Psoas muscle (tissue), 8 donors: Measurements from ENCODE around the gene VPS39. TPM values are rescaled to one million over a fixed set of nuclear protein-coding genes. Genes with fewer than 3 reads are reported as not detected.

Source experiments
- ATAC-seq, 4 donors: fragments of 200-7000 bp; cut with Tn5 transposase; one replicate each; pipeline ENCODE4 v1.9.1; 2020; ENCODE audit warnings: moderate library complexity in 3 of 4, mild to moderate bottlenecking in 2 of 4
- DNase-seq, 2 donors: peaks; one replicate each; pipeline ENCODE4 v3.0.0-alpha.2; 2020
- H3K27ac ChIP-seq: fragments of 200-600 bp; one replicate; pipeline ENCODE4 v1.8.0; 2022
- H3K27me3 ChIP-seq, 3 donors: fragments of 200-600 bp in 1 of 3; one replicate each; pipeline versions ENCODE4 v1.6.1 to v1.8.0; 2013 to 2022; ENCODE audit warnings: low read length in 2 of 3, mild to moderate bottlenecking in 2 of 3, moderate library complexity in 1 of 3; ENCODE audit not compliant: insufficient read depth in 3 of 3
- H3K36me3 ChIP-seq, 2 donors: fragments of 200-600 bp in 1 of 2; one replicate each; pipeline versions ENCODE4 v1.6.1 to v1.8.0; 2013 to 2022; ENCODE audit warnings: low read depth in 1 of 2, mild to moderate bottlenecking in 1 of 2, moderate library complexity in 1 of 2; ENCODE audit not compliant: insufficient read depth in 1 of 2
- H3K4me1 ChIP-seq: fragments of 200-600 bp; one replicate; pipeline ENCODE4 v1.8.0; 2022
- H3K4me3 ChIP-seq: fragments of 200-600 bp; one replicate; pipeline ENCODE4 v1.8.0; 2022; ENCODE audit warnings: mild to moderate bottlenecking
- H3K9me3 ChIP-seq: fragments of 200-600 bp; one replicate; pipeline ENCODE4 v1.8.0; 2022
- CTCF ChIP-seq: fragments of 200-600 bp; IDR thresholded peaks from one replicate; pipeline ENCODE4 v1.8.0; 2022; ENCODE audit warnings: antibody characterized with exemption
- WGBS, 3 donors: extraction: QIAGEN DNeasy Blood & Tissue Kit; methylation state at CpG; one replicate each; pipeline versions ENCODE4 v1.1.6 to v1.1.7; 2013; 5-methylcytosine and 5-hydroxymethylcytosine counted together
- intact Hi-C, 2 donors: fragments of 100-400 bp; cut with DNase I; formaldehyde crosslinking; loops; one replicate each; pipeline versions ENCODE4 v1.11.0 to v1.14.2; 2022
- polyA plus RNA-seq, 3 donors: library from polyadenylated mRNA; stranded (reverse); fragments of 200-250 nt; gene quantifications; one replicate each; pipeline ENCODE4 v1.2.3, GENCODE V29; 2013
- total RNA-seq, 4 donors: library from RNA; stranded (reverse); fragmentation: NEBNext Ultra II Directional in 2 of 4; extraction: Animal tissue kit (Norgen Biotek cat#: 25700) in 2 of 4; gene quantifications; one replicate each; pipeline versions ENCODE4 v1.2.1 to v1.2.4, GENCODE V29; 2021 to 2023
- donor health status: healthy with polysubstance abuse.
- donor health status: DM: no; HTN: no; CAD: no; lungs with moderate emphysema.
- donor health status: Bipolar disorder and iron deficiency.
- donor health status: healthy.
- donor health status: DM: yes; HTN: yes; CAD: no.
- donor health status: DM: no; HTN: no; CAD: no.
- donor health status: DM: no; HTN: no; CAD: no.
- donor health status: DM: yes; HTN: yes; CAD: no.

The VPS39 gene
- total and polyA plus RNA-seq, 7 donors, result 15.2 to 47.8 (median 43.3) TPM

- peaks cover 0 to 6% (median 0%) of the 10 kb centered on the region in 3 donors for H3K27me3 ChIP-seq
- no peaks in the 10 kb centered on the region for H3K9me3 ChIP-seq
- intact Hi-C loops, result loop anchor here in 1 of 2 donors (5.0 to 10.0 kb wide), 2 partner anchors 65 to 147 kb away; no protein-coding TSS in a partner anchor
- 65 to 67% (median 65%) methylated on average over 9 of the region's 9 CpGs for WGBS, 3 donors
- H3K36me3 ChIP-seq, result no peaks in the 10 kb centered on the region
- H3K4me1 ChIP-seq, result no peaks in the 10 kb centered on the region
- no peak for TF ChIP-seq CTCF
- no peak overlapping the region for H3K27ac ChIP-seq
- DNase-seq, result no peak
- ATAC-seq, result peak in 3 of 4 donors; percentile 36 to 72 (median 37)
- H3K4me3 ChIP-seq, result no peak overlapping the region
Observed at GRCh38 chr15:42131826-42132806, 76.0 kb downstream of the VPS39 start.

GRCh38 chr15:42131006-42131405 is 77.1 kb downstream of the VPS39 start:
- no peak for TF ChIP-seq CTCF
- DNase-seq (no peak), ATAC-seq (no peak)
- WGBS, 3 donors, result 90 to 100% (median 94%) methylated on average over 1 of the region's 1 CpG
- Histone ChIP-seq H3K4me3 (no peak overlapping the region), H3K36me3 (no peaks in the 10 kb centered on the region), H3K27me3 (peaks cover 0 to 6% (median 0%) of the 10 kb centered on the region in 3 donors), H3K4me1 (no peaks in the 10 kb centered on the region), H3K27ac (no peak overlapping the region), H3K9me3 (no peaks in the 10 kb centered on the region)
- intact Hi-C loops, result loop anchor here in 1 of 2 donors (5.0 to 10.0 kb wide), 2 partner anchors 64 to 146 kb away; no protein-coding TSS in a partner anchor

- ATAC-seq (no peak), DNase-seq (no peak)
- 58 to 76% (median 67%) methylated on average over 8 of the region's 8 CpGs for WGBS, 3 donors
- TF ChIP-seq CTCF, result no peak
- intact Hi-C loops, result loop anchor here in 1 of 2 donors (5.0 to 10.0 kb wide), 2 partner anchors 63 to 146 kb away; no protein-coding TSS in a partner anchor
- H3K27me3 ChIP-seq, result peaks cover 0 to 6% (median 0%) of the 10 kb centered on the region in 3 donors
- H3K4me3 ChIP-seq, result no peak overlapping the region
- H3K27ac ChIP-seq, result no peak overlapping the region
- H3K4me1 ChIP-seq, result no peaks in the 10 kb centered on the region
- H3K36me3 ChIP-seq, result no peaks in the 10 kb centered on the region
- H3K9me3 ChIP-seq, result no peaks in the 10 kb centered on the region
Observed at GRCh38 chr15:42130246-42130986, 77.7 kb downstream of the VPS39 start.

- intact Hi-C loops, result no loop called here
Observed at GRCh38 chr15:42129364-42129763, 78.7 kb downstream of the VPS39 start.

More at GRCh38 chr15:42129364-42129763, 78.7 kb downstream of the VPS39 start:
- no peaks in the 10 kb centered on the region for H3K9me3 ChIP-seq
- TF ChIP-seq CTCF, result no peak
- no peak for DNase-seq
- peaks cover 0 to 6% (median 0%) of the 10 kb centered on the region in 3 donors for H3K27me3 ChIP-seq
- no peaks in the 10 kb centered on the region for H3K4me1 ChIP-seq
- 78 to 89% (median 87%) methylated on average over 2 of the region's 2 CpGs for WGBS, 3 donors
- no peak overlapping the region for H3K27ac ChIP-seq
- no peaks in the 10 kb centered on the region for H3K36me3 ChIP-seq
- no peak for ATAC-seq
- H3K4me3 ChIP-seq, result no peak overlapping the region
